HG03558 (cell line): ENCODE data around the gene CREBRF.
A peak's percentile ranks its signal among the peaks of the same experiment; 100 is the strongest.
"Not testable (repeated sequence)": the region's sequence is repeated elsewhere in the genome, so short reads cannot be mapped to it uniquely, and the experiment has no call there.

Experiments
- ATAC-seq: cut with Tn5 transposase; IDR thresholded peaks from one replicate; pipeline ENCODE4 v1.9.1; 2021; ENCODE audit warnings: moderate number of reproducible peaks; ENCODE audit not compliant: unreplicated experiment; ENCODE audit errors: extremely low read depth

Gene CREBRF

GRCh38 chr5:173076471-173076870, 20.3 kb downstream of the CREBRF start:
- not testable (repeated sequence) for ATAC-seq

- ATAC-seq = no peak
Observed at GRCh38 chr5:173078878-173079277, 22.7 kb downstream of the CREBRF start.

- no peak for ATAC-seq
Observed at GRCh38 chr5:173089581-173089980, 33.4 kb downstream of the CREBRF start.

GRCh38 chr5:173090639-173091038, 34.5 kb downstream of the CREBRF start:
- ATAC-seq = no peak

GRCh38 chr5:173091981-173092380, 35.8 kb downstream of the CREBRF start:
- ATAC-seq = no peak

- no peak for ATAC-seq
Observed at GRCh38 chr5:173093606-173094005, 37.5 kb downstream of the CREBRF start.

- ATAC-seq = no peak
Observed at GRCh38 chr5:173094012-173094661, 38.0 kb downstream of the CREBRF start.

- no peak for ATAC-seq
Observed at GRCh38 chr5:173098787-173099186, 42.6 kb downstream of the CREBRF start.

GRCh38 chr5:173099461-173099860, 43.3 kb downstream of the CREBRF start:
- ATAC-seq = no peak

GRCh38 chr5:173101245-173101644, 45.1 kb downstream of the CREBRF start:
- ATAC-seq = no peak

- no peak for ATAC-seq
Observed at GRCh38 chr5:173103411-173103810, 47.3 kb downstream of the CREBRF start.

- no peak for ATAC-seq
Observed at GRCh38 chr5:173108914-173109313, 52.8 kb downstream of the CREBRF start.

GRCh38 chr5:173114536-173114935, 58.4 kb downstream of the CREBRF start:
- ATAC-seq = no peak

GRCh38 chr5:173119719-173120118, 63.6 kb downstream of the CREBRF start:
- no peak for ATAC-seq

GRCh38 chr5:173123416-173123815, 67.3 kb downstream of the CREBRF start:
- ATAC-seq = no peak

- ATAC-seq = not testable (repeated sequence)
Observed at GRCh38 chr5:173132166-173132565, 76.0 kb downstream of the CREBRF start.

GRCh38 chr5:173138707-173139106, 82.6 kb downstream of the CREBRF start:
- ATAC-seq = no peak

GRCh38 chr5:173139631-173140030, 83.5 kb downstream of the CREBRF start:
- ATAC-seq = no peak

- no peak for ATAC-seq
Observed at GRCh38 chr5:173140769-173141168, 84.6 kb downstream of the CREBRF start.

GRCh38 chr5:173143567-173143966, 87.4 kb downstream of the CREBRF start:
- no peak for ATAC-seq

GRCh38 chr5:173144200-173145176, 88.3 kb downstream of the CREBRF start, which contains the start of gene BNIP1:
Gene BNIP1, plus strand, starts transcription at chr5:173144531. Its CDS starts 15 bp downstream, at chr5:173144546.
- ATAC-seq = peak; percentile 79
